Measurements from ENCODE around the gene DHRS1. TPM values are rescaled to one million over a fixed set of nuclear protein-coding genes. Genes with fewer than 3 reads are reported as not detected.

DHRS1 gene
- total and polyA plus RNA-seq, 7 donors, result 13.9 to 56.6 (median 34.6) TPM

GRCh38 chr14:24258119-24258518 is 41.5 kb downstream of the DHRS1 start:
- H3K4me3 ChIP-seq, result no peak overlapping the region
- DNase-seq, result no peak
- intact Hi-C loops (cut with DNase I), result no loop called here
- TF ChIP-seq EP300 (IDR thresholded peaks at IDR 0.05) (no peak), POLR2AphosphoS5 (IDR thresholded peaks at IDR 0.05) (no peak), CTCF (IDR thresholded peaks at IDR 0.05) (no peak), POLR2A (IDR thresholded peaks at IDR 0.05) (no peak)
- no peak overlapping the region for H3K27ac ChIP-seq
- no peaks in the 10 kb centered on the region for H3K36me3 ChIP-seq
- H3K9me3 ChIP-seq, result no peaks in the 10 kb centered on the region
- H3K4me1 ChIP-seq, result no peaks in the 10 kb centered on the region
- 89 to 92% methylated on average over 9 of the region's 9 CpGs for WGBS, 2 donors
- H3K27me3 ChIP-seq, result no peaks in the 10 kb centered on the region

GRCh38 chr14:24256960-24257359 is 42.6 kb downstream of the DHRS1 start:
- Histone ChIP-seq H3K27ac (no peak overlapping the region), H3K36me3 (no peaks in the 10 kb centered on the region)
- WGBS, 2 donors, result 86 to 87% methylated on average over 4 of the region's 4 CpGs

GRCh38 chr14:24255931-24256711 is 43.5 kb downstream of the DHRS1 start:
- Histone ChIP-seq H3K36me3 (no peaks in the 10 kb centered on the region), H3K27ac (no peak overlapping the region), H3K9me3 (no peaks in the 10 kb centered on the region), H3K27me3 (no peaks in the 10 kb centered on the region), H3K4me3 (no peak overlapping the region), H3K4me1 (no peaks in the 10 kb centered on the region)
- intact Hi-C loops (cut with DNase I), result no loop called here
- TF ChIP-seq EP300 (IDR thresholded peaks at IDR 0.05) (no peak), POLR2A (IDR thresholded peaks at IDR 0.05) (no peak), POLR2AphosphoS5 (IDR thresholded peaks at IDR 0.05) (no peak), CTCF (IDR thresholded peaks at IDR 0.05) (no peak)
- no peak for DNase-seq
- WGBS, 2 donors, result 95 to 96% methylated on average over 12 of the region's 12 CpGs

More at GRCh38 chr14:24256960-24257359, 42.6 kb downstream of the DHRS1 start:
- H3K27me3 ChIP-seq, result no peaks in the 10 kb centered on the region
- TF ChIP-seq CTCF (IDR thresholded peaks at IDR 0.05) (no peak), POLR2A (IDR thresholded peaks at IDR 0.05) (no peak), EP300 (IDR thresholded peaks at IDR 0.05) (no peak), POLR2AphosphoS5 (IDR thresholded peaks at IDR 0.05) (no peak)
- H3K9me3 ChIP-seq, result no peaks in the 10 kb centered on the region
- H3K4me1 ChIP-seq, result no peaks in the 10 kb centered on the region
- intact Hi-C loops (cut with DNase I), result no loop called here
- no peak for DNase-seq
- H3K4me3 ChIP-seq, result no peak overlapping the region

GRCh38 chr14:24255438-24255837 is 44.1 kb downstream of the DHRS1 start:
- Histone ChIP-seq H3K4me1 (no peaks in the 10 kb centered on the region), H3K9me3 (no peaks in the 10 kb centered on the region), H3K27ac (no peak overlapping the region), H3K36me3 (no peaks in the 10 kb centered on the region), H3K27me3 (no peaks in the 10 kb centered on the region), H3K4me3 (no peak overlapping the region)
- intact Hi-C loops (cut with DNase I), result no loop called here
- no peak for DNase-seq
- TF ChIP-seq POLR2AphosphoS5 (IDR thresholded peaks at IDR 0.05), result no peak
- TF ChIP-seq POLR2A (IDR thresholded peaks at IDR 0.05), result no peak
- no peak for TF ChIP-seq CTCF (IDR thresholded peaks at IDR 0.05)
- no peak for TF ChIP-seq EP300 (IDR thresholded peaks at IDR 0.05)
- WGBS, 2 donors, result 90% methylated on average over 8 of the region's 8 CpGs

Measured in sigmoid colon (tissue), 7 donors.